Vagina (tissue), 2 donors: ENCODE data around the gene TBC1D25. TPM values are rescaled to one million over a fixed set of nuclear protein-coding genes. Genes with fewer than 3 reads are reported as not detected.

Experiments
- DNase-seq, 2 donors: peaks; one replicate each; pipeline ENCODE4 v3.0.0-alpha.2; 2017; ENCODE audit errors: extremely low spot score in 2 of 2
- H3K27ac ChIP-seq: fragments of 200-600 bp; sonication (generic); one replicate; pipeline ENCODE4 v1.5.1; 2019
- H3K27me3 ChIP-seq: fragments of 200-600 bp; sonication (generic); one replicate; pipeline ENCODE4 v1.5.1; 2019
- H3K36me3 ChIP-seq, 2 donors: fragments of 200-600 bp; sonication (generic); one replicate each; pipeline ENCODE4 v1.5.1; 2017 to 2019
- H3K4me1 ChIP-seq: fragments of 200-600 bp; sonication (generic); one replicate; pipeline ENCODE4 v1.5.1; 2019
- H3K4me3 ChIP-seq, 2 donors: fragments of 200-600 bp; sonication (generic); 1 replicate in 1 of 2; 2 replicates in 1 of 2; pipeline ENCODE4 v1.5.1; 2016 to 2019
- H3K9me3 ChIP-seq: fragments of 200-600 bp; sonication (generic); one replicate; pipeline ENCODE4 v1.5.1; 2019
- CTCF ChIP-seq, 3 experiments: fragments of 450-650 bp in 2 of 3; fragments of 200-600 bp in 1 of 3; sonication (generic) in 1 of 3; IDR thresholded peaks; one replicate each; pipeline ENCODE4 v1.5.1; 2017 to 2019; ENCODE audit warnings: antibody characterized with exemption in 3 of 3, mild to moderate bottlenecking in 2 of 3, moderate library complexity in 2 of 3
- POLR2A ChIP-seq, 2 donors: fragments of 450-650 bp; IDR thresholded peaks; one replicate each; pipeline ENCODE4 v1.6.1; 2017; ENCODE audit warnings: antibody characterized with exemption in 2 of 2, mild to moderate bottlenecking in 2 of 2, moderate library complexity in 2 of 2
- POLR2AphosphoS5 ChIP-seq, 2 donors: sonication (generic); formaldehyde crosslinking; IDR thresholded peaks; one replicate each; pipeline ENCODE4 v1.9.0; 2017; ENCODE audit warnings: antibody characterized with exemption in 2 of 2, mild to moderate bottlenecking in 2 of 2, low read depth in 1 of 2; ENCODE audit not compliant: insufficient read depth in 1 of 2
- intact Hi-C: fragments of 100-400 bp; cut with DNase I; formaldehyde crosslinking; loops from one replicate; pipeline ENCODE4 v1.15.1; 2023
- total RNA-seq: library from RNA; depleted of rRNA; stranded (reverse); fragments of >200 nt; gene quantifications from one replicate; pipeline ENCODE4 v1.2.3, GENCODE V29; 2016

TBC1D25 gene
- total RNA-seq, 1 donor from 2014 or later: 13.8 TPM

GRCh38 chrX:48492293-48492910, 47.1 kb upstream of the TBC1D25 start:
- Histone ChIP-seq H3K27me3 (no peaks in the 10 kb centered on the region), H3K4me1 (no peaks in the 10 kb centered on the region), H3K4me3 (no peak overlapping the region), H3K27ac (no peak overlapping the region), H3K9me3 (no peaks in the 10 kb centered on the region), H3K36me3 (no peaks in the 10 kb centered on the region)
- TF ChIP-seq POLR2A (IDR thresholded peaks at IDR 0.05) (no peak), CTCF (IDR thresholded peaks at IDR 0.05) (no peak), POLR2AphosphoS5 (IDR thresholded peaks at IDR 0.05; ENCODE audit: insufficient read depth in 1 of 2, low read depth in 1 of 2) (no peak)
- no peak for DNase-seq
- intact Hi-C loops: no loop called here

GRCh38 chrX:48493890-48494364, 45.6 kb upstream of the TBC1D25 start:
- Histone ChIP-seq H3K27me3 (no peaks in the 10 kb centered on the region), H3K27ac (no peak overlapping the region), H3K4me3 (no peak overlapping the region), H3K9me3 (no peaks in the 10 kb centered on the region), H3K36me3 (no peaks in the 10 kb centered on the region), H3K4me1 (no peaks in the 10 kb centered on the region)
- no peak for TF ChIP-seq CTCF (IDR thresholded peaks at IDR 0.05)
- TF ChIP-seq POLR2A (IDR thresholded peaks at IDR 0.05): no peak
- no peak for TF ChIP-seq POLR2AphosphoS5 (IDR thresholded peaks at IDR 0.05; ENCODE audit: insufficient read depth in 1 of 2, low read depth in 1 of 2)
- no peak for DNase-seq
- intact Hi-C loops: no loop called here

GRCh38 chrX:48496660-48497059, 42.9 kb upstream of the TBC1D25 start:
- H3K27me3 ChIP-seq: no peaks in the 10 kb centered on the region
- TF ChIP-seq POLR2AphosphoS5 (IDR thresholded peaks at IDR 0.05; ENCODE audit: insufficient read depth in 1 of 2, low read depth in 1 of 2) (no peak), CTCF (IDR thresholded peaks at IDR 0.05) (no peak), POLR2A (IDR thresholded peaks at IDR 0.05) (no peak)
- no peak overlapping the region for H3K27ac ChIP-seq
- H3K36me3 ChIP-seq: no peaks in the 10 kb centered on the region
- no peaks in the 10 kb centered on the region for H3K9me3 ChIP-seq
- DNase-seq: no peak
- intact Hi-C loops: no loop called here
- H3K4me3 ChIP-seq: no peak overlapping the region
- no peaks in the 10 kb centered on the region for H3K4me1 ChIP-seq

- no peak for DNase-seq
Measured at GRCh38 chrX:48497871-48498270, 41.6 kb upstream of the TBC1D25 start.

More at GRCh38 chrX:48497871-48498270, 41.6 kb upstream of the TBC1D25 start:
- no peak for TF ChIP-seq POLR2AphosphoS5 (IDR thresholded peaks at IDR 0.05; ENCODE audit: insufficient read depth in 1 of 2, low read depth in 1 of 2)
- no peak for TF ChIP-seq POLR2A (IDR thresholded peaks at IDR 0.05)
- TF ChIP-seq CTCF (IDR thresholded peaks at IDR 0.05): no peak
- Histone ChIP-seq H3K27ac (no peak overlapping the region), H3K4me3 (no peak overlapping the region), H3K36me3 (no peaks in the 10 kb centered on the region), H3K27me3 (no peaks in the 10 kb centered on the region), H3K9me3 (no peaks in the 10 kb centered on the region), H3K4me1 (no peaks in the 10 kb centered on the region)
- intact Hi-C loops: no loop called here
